ENCODE results near the gene ENO2.

Gene ENO2

GRCh38 chr12:6927379-6928021, 13.1 kb downstream of the ENO2 start, which contains the start of gene ATN1:
Gene ATN1 (plus strand): TSS chr12:6927959. CDS start chr12:6934002, 6,043 bp downstream.
- DNase-seq, result no peak
- in situ Hi-C loops (cut with MboI; ENCODE audit: low pct_unique_long_range_greater_than_20kb, low sequenced_read_pairs), result no loop called here

- in situ Hi-C loops (cut with MboI; ENCODE audit: low pct_unique_long_range_greater_than_20kb, low sequenced_read_pairs), result no loop called here
- DNase-seq, result no peak
Measured at GRCh38 chr12:6928022-6928702, 13.8 kb downstream of the ENO2 start.

GRCh38 chr12:6928703-6929407, 14.5 kb downstream of the ENO2 start:
- in situ Hi-C loops (cut with MboI; ENCODE audit: low pct_unique_long_range_greater_than_20kb, low sequenced_read_pairs), result no loop called here
- no peak for DNase-seq

GRCh38 chr12:6929466-6930452, 15.4 kb downstream of the ENO2 start:
- no peak for DNase-seq
- in situ Hi-C loops (cut with MboI; ENCODE audit: low pct_unique_long_range_greater_than_20kb, low sequenced_read_pairs), result no loop called here

GRCh38 chr12:6932766-6933165, 18.4 kb downstream of the ENO2 start:
- DNase-seq, result no peak
- in situ Hi-C loops (cut with MboI; ENCODE audit: low pct_unique_long_range_greater_than_20kb, low sequenced_read_pairs), result no loop called here

GRCh38 chr12:6934110-6934509, 19.7 kb downstream of the ENO2 start:
- no peak for DNase-seq
- in situ Hi-C loops (cut with MboI; ENCODE audit: low pct_unique_long_range_greater_than_20kb, low sequenced_read_pairs), result no loop called here

- in situ Hi-C loops (cut with MboI; ENCODE audit: low pct_unique_long_range_greater_than_20kb, low sequenced_read_pairs), result no loop called here
- no peak for DNase-seq
Measured at GRCh38 chr12:6935371-6936193, 21.2 kb downstream of the ENO2 start.

- DNase-seq, result no peak
- in situ Hi-C loops (cut with MboI; ENCODE audit: low pct_unique_long_range_greater_than_20kb, low sequenced_read_pairs), result no loop called here
Measured at GRCh38 chr12:6936194-6936635, 21.8 kb downstream of the ENO2 start.

GRCh38 chr12:6936636-6937480, 22.5 kb downstream of the ENO2 start:
- no peak for DNase-seq
- in situ Hi-C loops (cut with MboI; ENCODE audit: low pct_unique_long_range_greater_than_20kb, low sequenced_read_pairs), result no loop called here

- DNase-seq, result peak; percentile 96
- in situ Hi-C loops (cut with MboI; ENCODE audit: low pct_unique_long_range_greater_than_20kb, low sequenced_read_pairs), result no loop called here
Measured at GRCh38 chr12:6937481-6938352, 23.3 kb downstream of the ENO2 start.

- in situ Hi-C loops (cut with MboI; ENCODE audit: low pct_unique_long_range_greater_than_20kb, low sequenced_read_pairs), result no loop called here
- DNase-seq, result no peak
Measured at GRCh38 chr12:6938353-6939190, 24.2 kb downstream of the ENO2 start.

- DNase-seq, result no peak
- in situ Hi-C loops (cut with MboI; ENCODE audit: low pct_unique_long_range_greater_than_20kb, low sequenced_read_pairs), result no loop called here
Measured at GRCh38 chr12:6939191-6939540, 24.8 kb downstream of the ENO2 start.

GRCh38 chr12:6941267-6941666, 26.9 kb downstream of the ENO2 start:
- in situ Hi-C loops (cut with MboI; ENCODE audit: low pct_unique_long_range_greater_than_20kb, low sequenced_read_pairs), result no loop called here

GRCh38 chr12:6941782-6942181, 27.4 kb downstream of the ENO2 start:
- in situ Hi-C loops (cut with MboI; ENCODE audit: low pct_unique_long_range_greater_than_20kb, low sequenced_read_pairs), result no loop called here
- no peak for DNase-seq

More at GRCh38 chr12:6941267-6941666, 26.9 kb downstream of the ENO2 start:
- no peak for DNase-seq

- in situ Hi-C loops (cut with MboI; ENCODE audit: low pct_unique_long_range_greater_than_20kb, low sequenced_read_pairs), result no loop called here
- no peak for DNase-seq
Measured at GRCh38 chr12:6942331-6942665, 27.9 kb downstream of the ENO2 start.

GRCh38 chr12:6943389-6943721, 29.0 kb downstream of the ENO2 start:
- DNase-seq, result no peak
- in situ Hi-C loops (cut with MboI; ENCODE audit: low pct_unique_long_range_greater_than_20kb, low sequenced_read_pairs), result no loop called here

All from KBM-7 (cell line).